PC-3 (cell line): ENCODE data around the gene TLR6.

ENCODE experiments used
- CTCF ChIP-seq: fragments of 300-600 bp; sonication (generic); conservative IDR thresholded peaks from 2 replicates; pipeline ENCODE4 v1.5.1; 2017; ENCODE audit warnings: antibody characterized with exemption, low read depth, mild to moderate bottlenecking, low read length
- EZH2 ChIP-seq: fragments of 300-600 bp; sonication (generic); IDR thresholded peaks from one replicate; pipeline ENCODE4 v1.6.1; 2017; ENCODE audit warnings: antibody characterized with exemption, mild to moderate bottlenecking, low read length; ENCODE audit not compliant: unreplicated experiment
- EZH2phosphoT487 ChIP-seq: fragments of 300-600 bp; sonication (generic); IDR thresholded peaks from 2 replicates; pipeline ENCODE4 v1.6.1; 2018; ENCODE audit warnings: mild to moderate bottlenecking, antibody characterized with exemption, low read length, borderline replicate concordance

DNA sequence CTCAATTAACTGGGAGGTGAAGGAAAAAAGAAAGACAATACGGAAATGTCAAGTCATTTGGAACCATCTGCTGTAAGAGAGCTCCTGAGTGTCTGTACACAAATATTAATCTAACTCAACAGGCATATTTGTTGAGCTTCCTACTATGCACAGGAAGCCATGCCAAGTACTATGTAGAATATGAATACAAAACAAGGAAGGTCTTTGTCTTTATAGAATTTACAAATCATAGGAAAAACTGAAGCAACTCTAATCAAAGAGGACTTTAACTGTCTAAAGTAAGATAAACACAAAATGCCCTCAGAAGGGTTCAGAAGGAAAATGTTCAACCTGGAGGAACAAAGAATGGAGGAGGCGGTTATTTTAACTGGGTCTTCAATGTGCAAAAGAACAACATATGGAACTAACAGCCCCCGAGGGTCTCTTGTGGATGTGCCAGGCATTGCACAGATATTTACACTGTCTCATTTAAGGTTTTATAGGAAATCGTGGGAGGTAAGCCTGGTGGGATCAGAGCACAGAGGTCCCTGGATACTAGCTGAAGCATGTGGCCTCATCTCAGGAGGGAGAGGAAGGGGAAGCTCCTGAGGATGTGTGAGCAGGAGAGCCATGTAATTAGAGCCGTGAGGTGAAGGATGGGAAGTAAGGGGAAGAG, 16.8 kb upstream of the TLR6 start:
- no peak for TF ChIP-seq EZH2phosphoT487
- no peak for TF ChIP-seq CTCF
- TF ChIP-seq EZH2: no peak
